Measurements from ENCODE around the gene EHF. TPM values are rescaled to one million over a fixed set of nuclear protein-coding genes. Genes with fewer than 3 reads are reported as not detected.

The EHF gene
- total RNA-seq, 1 donor from 2014 or later, result 0.22 TPM

- no peak for DNase-seq (ENCODE audit: low spot score)
Measured at GRCh38 chr11:34623463-34623862, 2.6 kb downstream of the EHF start.

- no peak for DNase-seq (ENCODE audit: low spot score)
Measured at GRCh38 chr11:34624069-34624468, 3.2 kb downstream of the EHF start.

GRCh38 chr11:34625576-34625975 lies 4.7 kb downstream of the EHF start:
- no peak for DNase-seq (ENCODE audit: low spot score)

GRCh38 chr11:34626393-34626792 lies 5.5 kb downstream of the EHF start:
- DNase-seq (ENCODE audit: low spot score), result no peak

GRCh38 chr11:34627197-34627596 lies 6.3 kb downstream of the EHF start:
- no peak for DNase-seq (ENCODE audit: low spot score)

GRCh38 chr11:34629711-34630110 lies 8.8 kb downstream of the EHF start:
- no peak for DNase-seq (ENCODE audit: low spot score)

GRCh38 chr11:34630544-34630943 lies 9.7 kb downstream of the EHF start:
- DNase-seq (ENCODE audit: low spot score), result no peak

- DNase-seq (ENCODE audit: low spot score), result no peak
Measured at GRCh38 chr11:34631297-34631696, 10.4 kb downstream of the EHF start.

- no peak for DNase-seq (ENCODE audit: low spot score)
Measured at GRCh38 chr11:34631737-34632104, 10.8 kb downstream of the EHF start.

GRCh38 chr11:34632105-34632791 lies 11.4 kb downstream of the EHF start:
- no peak for DNase-seq (ENCODE audit: low spot score)

- DNase-seq (ENCODE audit: low spot score), result no peak
Measured at GRCh38 chr11:34633640-34633989, 12.7 kb downstream of the EHF start.

GRCh38 chr11:34633990-34634693 lies 13.2 kb downstream of the EHF start:
- DNase-seq (ENCODE audit: low spot score), result no peak

- DNase-seq (ENCODE audit: low spot score), result no peak
Measured at GRCh38 chr11:34634694-34635062, 13.8 kb downstream of the EHF start.

GRCh38 chr11:34636127-34636526 lies 15.2 kb downstream of the EHF start:
- no peak for DNase-seq (ENCODE audit: low spot score)

- DNase-seq (ENCODE audit: low spot score), result no peak
Measured at GRCh38 chr11:34637303-34637702, 16.4 kb downstream of the EHF start.

GRCh38 chr11:34638897-34639296 lies 18.0 kb downstream of the EHF start:
- DNase-seq (ENCODE audit: low spot score), result no peak

GRCh38 chr11:34639545-34639944 lies 18.7 kb downstream of the EHF start:
- DNase-seq (ENCODE audit: low spot score), result no peak

- DNase-seq (ENCODE audit: low spot score), result no peak
Measured at GRCh38 chr11:34640050-34640923, 19.4 kb downstream of the EHF start.

- DNase-seq (ENCODE audit: low spot score), result no peak
Measured at GRCh38 chr11:34640924-34641275, 20.0 kb downstream of the EHF start.

- no peak for DNase-seq (ENCODE audit: low spot score)
Measured at GRCh38 chr11:34641456-34641855, 20.6 kb downstream of the EHF start.

- DNase-seq (ENCODE audit: low spot score), result no peak
Measured at GRCh38 chr11:34642001-34642554, 21.2 kb downstream of the EHF start.

GRCh38 chr11:34642873-34643272 lies 22.0 kb downstream of the EHF start:
- no peak for DNase-seq (ENCODE audit: low spot score)

Data from mesenteric fat pad (tissue), 1 donor.